Measurements from ENCODE around the gene CHRD.
A peak's percentile ranks its signal among the peaks of the same experiment; 100 is the strongest.
"Not testable (repeated sequence)": the region's sequence is repeated elsewhere in the genome, so short reads cannot be mapped to it uniquely, and the experiment has no call there.

CHRD gene

GRCh38 chr3:184335661-184336546 lies 44.0 kb upstream of the CHRD start:
- in situ Hi-C loops (cut with MboI; ENCODE audit: low sequenced_read_pairs, unreplicated experiment), result no loop called here
- DNase-seq (ENCODE audit: low spot score), result peak; percentile 92
- TF ChIP-seq CTCF (IDR thresholded peaks at IDR 0.05; ENCODE audit: borderline replicate concordance, control extremely low read depth, extremely low read depth, insufficient read depth, missing control alignments), result no peak

GRCh38 chr3:184336547-184337398 lies 43.1 kb upstream of the CHRD start:
- in situ Hi-C loops (cut with MboI; ENCODE audit: low sequenced_read_pairs, unreplicated experiment), result no loop called here
- TF ChIP-seq CTCF (IDR thresholded peaks at IDR 0.05; ENCODE audit: borderline replicate concordance, control extremely low read depth, extremely low read depth, insufficient read depth, missing control alignments), result no peak
- peak; percentile 60 for DNase-seq (ENCODE audit: low spot score)

- no peak for TF ChIP-seq CTCF (IDR thresholded peaks at IDR 0.05; ENCODE audit: borderline replicate concordance, control extremely low read depth, extremely low read depth, insufficient read depth, missing control alignments)
- in situ Hi-C loops (cut with MboI; ENCODE audit: low sequenced_read_pairs, unreplicated experiment), result no loop called here
- no peak for DNase-seq (ENCODE audit: low spot score)
These were observed 42.5 kb upstream of the CHRD start, which contains the start of gene FAM131A for GRCh38 chr3:184337399-184337714. Gene FAM131A (plus strand): TSS chr3:184337600. CDS start chr3:184337631, 31 bp downstream.

DNA sequence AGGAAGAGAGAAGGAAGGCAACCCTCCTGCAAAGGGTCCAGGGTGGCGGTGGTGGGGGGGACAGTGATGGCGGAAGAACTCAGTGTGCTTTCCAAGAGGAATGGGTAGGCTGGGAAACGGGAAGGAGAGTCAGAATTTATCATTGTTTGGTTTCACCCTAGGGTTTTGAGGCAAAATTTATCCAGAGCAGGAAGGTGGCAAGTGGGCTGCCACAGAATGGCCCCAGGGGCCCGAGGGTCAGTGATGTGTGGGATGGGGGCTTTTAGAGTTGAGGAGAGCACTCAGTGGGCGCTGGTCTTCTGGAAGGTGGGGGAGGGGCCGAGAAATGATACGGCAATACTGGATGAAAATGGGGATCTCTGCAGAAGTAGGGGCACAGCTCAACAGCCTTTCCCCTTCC lies 41.9 kb upstream of the CHRD start:
- in situ Hi-C loops (cut with MboI; ENCODE audit: low sequenced_read_pairs, unreplicated experiment), result no loop called here
- DNase-seq (ENCODE audit: low spot score), result no peak
- TF ChIP-seq CTCF (IDR thresholded peaks at IDR 0.05; ENCODE audit: borderline replicate concordance, control extremely low read depth, extremely low read depth, insufficient read depth, missing control alignments), result no peak

- TF ChIP-seq CTCF (IDR thresholded peaks at IDR 0.05; ENCODE audit: borderline replicate concordance, control extremely low read depth, extremely low read depth, insufficient read depth, missing control alignments), result no peak
- in situ Hi-C loops (cut with MboI; ENCODE audit: low sequenced_read_pairs, unreplicated experiment), result no loop called here
- DNase-seq (ENCODE audit: low spot score), result no peak
These were observed 41.3 kb upstream of the CHRD start for GRCh38 chr3:184338511-184338945.

DNA sequence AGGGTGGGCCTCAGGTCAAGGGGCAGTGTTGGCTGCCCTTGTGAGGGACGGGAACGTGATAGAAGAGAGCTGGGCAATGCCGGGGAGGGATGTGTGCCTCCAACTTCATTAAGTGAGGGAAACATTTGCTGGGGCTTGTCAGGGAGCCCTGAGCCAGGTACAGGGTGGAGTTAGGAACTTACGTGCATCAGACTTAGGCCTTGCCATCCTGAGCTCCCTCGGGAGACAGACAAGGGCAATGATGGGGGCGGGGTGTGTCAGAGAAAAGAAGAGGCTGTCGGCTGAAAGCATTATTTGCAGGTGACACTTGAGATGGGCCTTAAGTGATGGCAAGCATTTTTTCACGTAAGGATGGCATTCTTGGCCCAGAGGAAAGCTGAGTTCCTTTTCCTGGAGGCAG lies 40.9 kb upstream of the CHRD start:
- no peak for TF ChIP-seq CTCF (IDR thresholded peaks at IDR 0.05; ENCODE audit: borderline replicate concordance, control extremely low read depth, extremely low read depth, insufficient read depth, missing control alignments)
- DNase-seq (ENCODE audit: low spot score), result no peak
- in situ Hi-C loops (cut with MboI; ENCODE audit: low sequenced_read_pairs, unreplicated experiment), result no loop called here

- in situ Hi-C loops (cut with MboI; ENCODE audit: low sequenced_read_pairs, unreplicated experiment); DNase-seq (ENCODE audit: low spot score): not testable (repeated sequence)
These were observed 40.3 kb upstream of the CHRD start for GRCh38 chr3:184339451-184340135.
